Lung (tissue), 12 donors: ENCODE results near the gene GRIN3B. TPM values are rescaled to one million over a fixed set of nuclear protein-coding genes. Genes with fewer than 3 reads are reported as not detected.
"Not testable (repeated sequence)": the region's sequence is repeated elsewhere in the genome, so short reads cannot be mapped to it uniquely, and the experiment has no call there.

Experiments used
- ATAC-seq: fragments of 200-7000 bp; cut with Tn5 transposase; one replicate; pipeline ENCODE4 v1.9.1; 2020; ENCODE audit warnings: moderate number of reproducible peaks; ENCODE audit not compliant: insufficient read depth, low FRiP score
- DNase-seq, 3 donors: peaks; one replicate each; pipeline ENCODE4 v3.0.0-alpha.2; 2013 to 2017
- H3K27ac ChIP-seq, 2 donors: one replicate each; pipeline ENCODE4 v1.5.1; 2013; ENCODE audit warnings: mild to moderate bottlenecking in 2 of 2, moderate library complexity in 2 of 2, control low read depth in 1 of 2, inconsistent platforms in 1 of 2, low read depth in 1 of 2, low read length in 1 of 2
- H3K27me3 ChIP-seq, 3 donors: one replicate each; pipeline ENCODE4 v1.5.1; 2013; ENCODE audit warnings: low read length in 2 of 3; ENCODE audit not compliant: control insufficient read depth in 3 of 3, insufficient read depth in 3 of 3
- H3K36me3 ChIP-seq, 4 donors: one replicate each; pipeline ENCODE4 v1.5.1; 2013; ENCODE audit warnings: low read length in 4 of 4, mild to moderate bottlenecking in 1 of 4, moderate library complexity in 1 of 4; ENCODE audit not compliant: control insufficient read depth in 4 of 4, insufficient read depth in 4 of 4
- H3K4me1 ChIP-seq, 5 donors: one replicate each; pipeline ENCODE4 v1.5.1; 2013; ENCODE audit warnings: low read length in 5 of 5, mild to moderate bottlenecking in 2 of 5, moderate library complexity in 1 of 5; ENCODE audit not compliant: control insufficient read depth in 5 of 5, insufficient read depth in 5 of 5
- H3K4me3 ChIP-seq: one replicate; pipeline ENCODE4 v1.5.1; 2013; ENCODE audit warnings: mild to moderate bottlenecking, control low read depth, moderate library complexity
- H3K9ac ChIP-seq, 2 donors: one replicate each; pipeline ENCODE4 v1.5.1; 2013; ENCODE audit warnings: low read length in 2 of 2, control low read depth in 1 of 2; ENCODE audit not compliant: insufficient read depth in 1 of 2
- H3K9me3 ChIP-seq, 4 donors: one replicate each; pipeline ENCODE4 v1.5.1; 2013; ENCODE audit warnings: low read length in 3 of 4, mild to moderate bottlenecking in 1 of 4, moderate library complexity in 1 of 4; ENCODE audit not compliant: control insufficient read depth in 4 of 4, insufficient read depth in 3 of 4
- WGBS, 2 donors: extraction: QIAGEN DNeasy Blood & Tissue Kit; methylation state at CpG; one replicate each; pipeline ENCODE4 v1.1.7; 2013; 5-methylcytosine and 5-hydroxymethylcytosine counted together
- polyA plus RNA-seq, 2 donors: library from polyadenylated mRNA; stranded (reverse); fragments of 200-250 nt; gene quantifications; one replicate each; pipeline ENCODE4 v1.2.1, GENCODE V29; 2013
- total RNA-seq, 2 donors: library from RNA; depleted of rRNA in 1 of 2; stranded (reverse); fragments of >200 nt in 1 of 2; gene quantifications; one replicate each; pipeline ENCODE4 v1.2.1, GENCODE V29; 2014 to 2021
- TF ChIP-seq, protein P1 (sequence below): IDR thresholded peaks from 2 replicates; pipeline ENCODE4 v1.5.1; 2012; ENCODE audit warnings: mild to moderate bottlenecking; ENCODE audit errors: control extremely low read depth, extremely low read depth
- donor health status: control.
- donor health status: control.
- donor health status: Bipolar disorder and iron deficiency.
- donor health status: healthy.
- donor health status: DM: yes; HTN: yes; CAD: no.

The GRIN3B gene
- total and polyA plus RNA-seq, 4 donors = 1.3 to 11.6 (median 2.4) TPM

DNA sequence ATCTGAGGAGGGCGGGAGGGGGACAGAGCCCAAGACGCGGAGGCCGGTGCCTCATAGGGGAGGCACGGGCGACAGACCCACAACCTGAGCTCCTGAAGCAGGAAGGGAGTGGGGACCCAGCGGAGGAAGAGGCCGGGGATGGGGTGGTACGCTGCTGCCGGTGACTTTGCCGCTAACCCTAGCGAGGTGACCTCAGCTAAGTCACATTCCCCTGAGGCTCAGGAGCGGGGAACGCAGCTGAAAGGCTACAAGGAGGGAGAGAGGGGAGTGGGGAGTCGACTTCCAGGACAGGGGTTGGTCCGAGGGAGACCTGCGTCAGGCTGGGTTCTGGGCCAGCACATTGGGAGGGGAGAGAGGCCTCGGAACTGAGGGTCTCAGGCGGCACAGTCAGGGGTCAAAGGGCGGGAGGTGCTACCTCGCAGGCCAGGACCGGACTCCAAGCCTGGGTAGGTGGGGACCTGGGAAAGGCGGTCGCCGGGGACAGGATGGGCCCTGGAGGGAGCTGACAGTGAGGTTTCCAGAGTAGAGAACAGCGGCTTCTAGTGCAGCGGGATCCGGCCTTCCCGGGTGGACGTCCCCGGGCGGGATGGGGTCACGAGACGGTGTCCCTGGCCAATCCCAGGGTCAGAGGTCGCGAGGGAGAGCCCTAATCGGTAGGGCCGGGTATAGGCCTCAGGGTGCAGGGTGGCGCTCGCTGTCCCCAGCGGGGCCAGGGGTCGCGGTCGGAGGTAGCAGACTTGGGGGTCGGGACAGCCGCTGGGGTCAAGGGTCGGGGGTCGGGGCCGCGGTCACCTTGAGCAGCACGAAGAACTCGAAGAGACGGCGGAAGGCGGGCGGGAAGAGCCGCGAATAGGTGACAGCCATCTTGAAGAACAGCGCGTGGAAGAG lies 20.0 kb downstream of the GRIN3B start:
- WGBS, 2 donors = 1 to 2% methylated on average over 58 to 60 of the region's 60 CpGs
- Histone ChIP-seq H3K36me3 (peaks cover 0 to 7% (median 0%) of the 10 kb centered on the region in 4 donors), H3K27ac (peak overlapping the region; percentile 81 to 90), H3K27me3 (no peaks in the 10 kb centered on the region), H3K4me3 (peak overlapping the region; percentile 87), H3K9me3 (no peaks in the 10 kb centered on the region), H3K4me1 (peaks cover 6 to 46% (median 7%) of the 10 kb centered on the region in 5 donors), H3K9ac (peak overlapping the region; percentile 39 to 75)
- no peak for DNase-seq
- TF ChIP-seq, protein P1, sequence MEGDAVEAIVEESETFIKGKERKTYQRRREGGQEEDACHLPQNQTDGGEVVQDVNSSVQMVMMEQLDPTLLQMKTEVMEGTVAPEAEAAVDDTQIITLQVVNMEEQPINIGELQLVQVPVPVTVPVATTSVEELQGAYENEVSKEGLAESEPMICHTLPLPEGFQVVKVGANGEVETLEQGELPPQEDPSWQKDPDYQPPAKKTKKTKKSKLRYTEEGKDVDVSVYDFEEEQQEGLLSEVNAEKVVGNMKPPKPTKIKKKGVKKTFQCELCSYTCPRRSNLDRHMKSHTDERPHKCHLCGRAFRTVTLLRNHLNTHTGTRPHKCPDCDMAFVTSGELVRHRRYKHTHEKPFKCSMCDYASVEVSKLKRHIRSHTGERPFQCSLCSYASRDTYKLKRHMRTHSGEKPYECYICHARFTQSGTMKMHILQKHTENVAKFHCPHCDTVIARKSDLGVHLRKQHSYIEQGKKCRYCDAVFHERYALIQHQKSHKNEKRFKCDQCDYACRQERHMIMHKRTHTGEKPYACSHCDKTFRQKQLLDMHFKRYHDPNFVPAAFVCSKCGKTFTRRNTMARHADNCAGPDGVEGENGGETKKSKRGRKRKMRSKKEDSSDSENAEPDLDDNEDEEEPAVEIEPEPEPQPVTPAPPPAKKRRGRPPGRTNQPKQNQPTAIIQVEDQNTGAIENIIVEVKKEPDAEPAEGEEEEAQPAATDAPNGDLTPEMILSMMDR = no peak
- ATAC-seq = no peak

GRCh38 chr19:1020868-1021425 lies 20.7 kb downstream of the GRIN3B start, which contains the start of gene TMEM259:
TSS of gene TMEM259 (minus strand) at chr19:1021123. CDS start at chr19:1020996, 127 bp downstream.
- TF ChIP-seq, protein P1 = no peak
- Histone ChIP-seq H3K27me3 (no peaks in the 10 kb centered on the region), H3K36me3 (peaks cover 0 to 5% (median 0%) of the 10 kb centered on the region in 4 donors), H3K27ac (peak within 1 kb of the TSS; percentile 90 to 96), H3K9ac (peak within 1 kb of the TSS; percentile 39 to 95), H3K4me1 (peaks cover 6 to 40% (median 7%) of the 10 kb centered on the region in 5 donors), H3K4me3 (peak within 1 kb of the TSS; percentile 87), H3K9me3 (no peaks in the 10 kb centered on the region)
- 0% methylated on average over 35 to 68 of the region's 68 CpGs for WGBS, 2 donors
- peak; percentile 95 for ATAC-seq
- peak; percentile 99 for DNase-seq

DNA sequence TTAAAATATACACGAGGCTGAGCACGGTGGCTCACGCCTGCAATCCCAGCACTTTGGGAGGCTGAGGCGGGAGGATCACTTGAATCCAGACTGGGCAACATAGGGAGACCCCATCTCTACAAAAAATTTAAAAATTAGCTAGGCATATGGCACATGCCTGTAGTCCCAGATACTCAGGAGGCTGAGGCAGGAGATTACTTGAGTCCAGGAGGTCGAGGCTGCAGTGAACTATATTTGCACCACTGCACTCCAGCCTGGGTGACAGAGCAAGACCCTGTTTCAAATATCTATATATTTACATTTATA lies 23.6 kb downstream of the GRIN3B start:
- not testable (repeated sequence) for H3K27ac ChIP-seq, H3K9ac ChIP-seq, DNase-seq, H3K9me3 ChIP-seq, ATAC-seq, H3K4me3 ChIP-seq, H3K27me3 ChIP-seq, H3K36me3 ChIP-seq
- WGBS, 2 donors = 82 to 86% methylated on average over 5 of the region's 5 CpGs
- peaks cover 0 to 23% (median 6%) of the 10 kb centered on the region in 5 donors for H3K4me1 ChIP-seq

- ATAC-seq = not testable (repeated sequence)
- 89 to 92% methylated on average over 6 of the region's 6 CpGs for WGBS, 2 donors
Measured at GRCh38 chr19:1025080-1025479, 24.9 kb downstream of the GRIN3B start.

More at GRCh38 chr19:1025080-1025479, 24.9 kb downstream of the GRIN3B start:
- peaks cover 0 to 16% (median 2%) of the 10 kb centered on the region in 5 donors for H3K4me1 ChIP-seq
- not testable (repeated sequence) for H3K4me3 ChIP-seq, H3K36me3 ChIP-seq, DNase-seq, H3K27ac ChIP-seq, H3K27me3 ChIP-seq, H3K9ac ChIP-seq, H3K9me3 ChIP-seq
